Articular chondrocyte of knee joint (primary cell): ENCODE results near the gene KLHL33. TPM values are rescaled to one million over a fixed set of nuclear protein-coding genes. Genes with fewer than 3 reads are reported as not detected.

Experiments used
- small RNA-seq: library from RNA; depleted of rRNA; stranded (forward); fragments of <200 nt; gene quantifications from one replicate; pipeline ENCODE3, GENCODE V24; 2012
- total RNA-seq: library from RNA; depleted of rRNA; stranded (reverse); fragments of >200 nt; gene quantifications from 2 replicates; pipeline ENCODE4 v1.2.3, GENCODE V29; 2012

KLHL33 gene, protein sequence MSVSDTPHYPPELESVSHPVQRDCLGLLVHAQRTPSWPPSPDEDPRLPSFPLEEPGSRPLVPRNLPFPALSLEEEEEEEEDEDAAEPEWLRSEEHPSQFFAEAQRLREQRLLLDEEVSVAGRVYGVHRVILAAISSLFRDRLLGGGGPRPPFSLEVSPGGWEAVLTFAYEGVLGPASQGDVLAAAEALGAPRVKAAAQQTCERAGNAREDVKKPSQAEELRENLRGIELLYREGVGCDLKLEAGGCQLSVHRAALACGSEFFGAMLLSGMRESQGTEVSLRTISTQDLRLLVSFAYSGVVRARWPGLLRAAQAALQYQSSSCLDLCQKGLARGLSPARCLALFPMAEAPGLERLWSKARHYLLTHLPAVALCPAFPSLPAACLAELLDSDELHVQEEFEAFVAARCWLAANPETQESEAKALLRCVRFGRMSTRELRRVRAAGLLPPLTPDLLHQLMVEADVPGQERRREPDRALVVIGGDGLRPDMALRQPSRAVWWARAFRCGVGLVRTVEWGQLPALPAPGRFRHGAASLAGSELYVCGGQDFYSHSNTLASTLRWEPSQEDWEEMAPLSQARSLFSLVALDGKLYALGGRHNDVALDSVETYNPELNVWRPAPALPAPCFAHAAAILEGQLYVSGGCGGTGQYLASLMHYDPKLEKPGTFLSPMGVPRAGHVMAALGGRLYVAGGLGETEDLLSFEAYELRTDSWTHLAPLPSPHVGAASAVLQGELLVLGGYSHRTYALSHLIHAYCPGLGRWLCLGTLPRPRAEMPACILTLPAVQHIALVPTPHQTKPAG
- total RNA-seq, result 0.13 and 0.22 TPM in 2 replicates

DNA sequence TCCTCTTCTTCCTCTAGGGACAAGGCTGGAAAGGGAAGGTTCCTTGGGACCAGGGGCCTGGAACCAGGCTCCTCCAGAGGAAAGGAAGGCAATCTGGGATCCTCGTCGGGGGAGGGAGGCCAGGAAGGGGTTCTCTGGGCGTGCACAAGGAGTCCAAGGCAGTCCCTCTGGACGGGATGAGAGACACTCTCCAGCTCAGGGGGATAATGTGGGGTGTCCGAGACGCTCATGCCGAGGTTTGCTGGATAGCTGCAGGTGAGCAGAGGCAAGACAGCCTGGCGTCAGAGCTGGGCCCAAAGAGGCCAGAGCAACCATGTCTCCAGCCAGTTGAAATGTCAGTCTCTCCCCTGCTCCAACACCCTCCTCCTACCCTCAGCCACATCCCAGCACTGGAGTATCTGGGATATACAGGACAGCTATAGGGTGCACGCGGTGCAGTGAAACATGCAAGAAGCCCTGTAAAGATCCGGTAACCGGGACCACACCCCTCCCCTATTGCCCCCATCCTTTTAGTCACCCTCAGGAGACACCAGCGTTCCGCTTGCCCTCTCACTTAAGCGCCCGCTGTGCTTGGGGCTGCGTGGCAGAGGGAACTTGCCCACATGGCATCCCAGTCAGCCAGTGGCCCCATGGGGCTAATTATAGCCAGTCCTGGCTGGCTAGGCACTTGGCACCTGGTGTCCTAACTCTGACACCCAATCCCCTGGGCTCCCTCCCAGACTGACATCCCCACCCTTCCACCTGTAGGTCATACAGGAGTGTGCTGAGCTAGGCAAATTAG lies at the start of gene KLHL33:
Gene KLHL33, minus strand, starts transcription at position 585 of the 781 bp plus-strand sequence. Its CDS starts 355 bp downstream, at position 230.

DNA sequence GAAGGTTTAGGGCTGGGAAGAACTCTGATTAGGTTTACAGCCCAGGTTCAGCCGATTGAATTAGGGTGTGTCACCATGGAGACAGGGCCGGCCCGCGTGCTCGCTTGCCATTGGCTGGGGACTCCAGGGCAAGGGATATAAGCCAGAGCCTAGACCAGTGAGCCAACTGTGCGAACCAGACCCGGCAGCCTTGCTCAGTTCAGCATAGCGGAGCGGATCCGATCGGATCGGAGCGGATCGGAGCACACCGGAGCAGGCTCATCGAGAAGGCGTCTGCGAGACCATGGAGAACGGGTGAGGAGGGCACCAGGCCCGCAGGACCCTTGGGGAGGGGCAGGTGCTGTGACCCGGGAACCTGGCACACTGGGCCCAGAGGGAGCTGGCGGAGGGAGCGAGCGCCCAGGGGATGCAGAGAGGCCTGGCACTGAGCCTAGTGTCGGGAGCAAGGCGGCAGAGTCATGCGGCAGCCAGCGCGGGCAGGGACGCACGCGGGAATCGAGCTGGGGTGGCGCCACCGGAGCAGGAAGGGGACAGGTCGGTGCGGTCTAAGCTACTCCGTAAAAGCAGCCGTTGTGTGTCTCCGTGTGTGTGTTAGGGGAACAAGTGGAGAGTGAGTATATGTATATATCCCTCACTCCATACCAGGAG lies 33.4 kb upstream of the KLHL33 start, which contains the start of gene PNP:
Gene PNP, plus strand, starts transcription at position 165 of the 648 bp plus-strand sequence. Its CDS starts 119 bp downstream, at position 284.

DNA sequence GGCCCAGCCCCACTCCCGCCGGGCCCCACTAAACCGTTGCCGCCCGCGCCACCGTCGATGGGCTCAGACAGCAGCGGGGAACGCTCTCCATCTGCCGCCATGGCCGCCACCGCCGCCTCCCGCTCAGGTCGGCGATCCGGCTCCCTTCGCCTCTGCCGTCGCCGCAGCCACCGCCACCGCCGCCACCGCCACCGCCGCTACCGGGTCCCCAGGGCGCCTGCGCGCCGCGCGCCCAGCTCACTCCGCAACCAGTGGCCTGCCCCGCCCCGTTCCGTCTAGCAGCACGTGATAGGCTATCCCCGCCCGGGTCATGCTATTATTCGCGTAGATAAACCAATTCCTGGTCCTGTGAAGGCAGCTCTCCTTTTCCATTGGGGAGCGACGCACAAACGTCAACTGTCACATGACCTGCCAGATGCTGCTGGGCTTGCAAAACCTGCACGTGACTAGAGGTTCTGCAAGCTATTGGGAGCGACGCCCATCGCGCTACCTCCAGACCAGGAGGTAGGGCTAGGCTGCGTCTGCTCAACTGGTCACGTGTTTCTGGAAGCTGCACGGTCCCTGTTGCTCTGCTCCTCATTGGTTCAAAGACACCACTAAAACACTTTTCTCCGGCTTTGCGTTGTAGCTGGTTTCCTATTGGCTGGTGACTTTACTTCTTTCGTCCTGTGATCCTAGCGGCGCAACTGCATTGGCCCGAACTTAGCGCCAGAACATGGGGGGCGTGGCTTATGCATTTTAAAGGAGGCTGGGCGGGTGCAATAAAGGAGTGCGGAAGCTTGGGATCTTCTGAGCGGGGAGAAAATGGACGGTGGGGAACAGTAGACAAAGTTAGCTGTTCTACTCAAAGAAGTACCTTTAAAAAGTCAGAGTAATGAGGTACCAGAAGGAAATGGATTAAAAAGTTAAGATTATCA lies 25.5 kb upstream of the KLHL33 start, which contains the start of gene PIP4P1:
Gene PIP4P1, minus strand, starts transcription at position 210 of the 917 bp plus-strand sequence. Its CDS starts 109 bp downstream, at position 101.

DNA sequence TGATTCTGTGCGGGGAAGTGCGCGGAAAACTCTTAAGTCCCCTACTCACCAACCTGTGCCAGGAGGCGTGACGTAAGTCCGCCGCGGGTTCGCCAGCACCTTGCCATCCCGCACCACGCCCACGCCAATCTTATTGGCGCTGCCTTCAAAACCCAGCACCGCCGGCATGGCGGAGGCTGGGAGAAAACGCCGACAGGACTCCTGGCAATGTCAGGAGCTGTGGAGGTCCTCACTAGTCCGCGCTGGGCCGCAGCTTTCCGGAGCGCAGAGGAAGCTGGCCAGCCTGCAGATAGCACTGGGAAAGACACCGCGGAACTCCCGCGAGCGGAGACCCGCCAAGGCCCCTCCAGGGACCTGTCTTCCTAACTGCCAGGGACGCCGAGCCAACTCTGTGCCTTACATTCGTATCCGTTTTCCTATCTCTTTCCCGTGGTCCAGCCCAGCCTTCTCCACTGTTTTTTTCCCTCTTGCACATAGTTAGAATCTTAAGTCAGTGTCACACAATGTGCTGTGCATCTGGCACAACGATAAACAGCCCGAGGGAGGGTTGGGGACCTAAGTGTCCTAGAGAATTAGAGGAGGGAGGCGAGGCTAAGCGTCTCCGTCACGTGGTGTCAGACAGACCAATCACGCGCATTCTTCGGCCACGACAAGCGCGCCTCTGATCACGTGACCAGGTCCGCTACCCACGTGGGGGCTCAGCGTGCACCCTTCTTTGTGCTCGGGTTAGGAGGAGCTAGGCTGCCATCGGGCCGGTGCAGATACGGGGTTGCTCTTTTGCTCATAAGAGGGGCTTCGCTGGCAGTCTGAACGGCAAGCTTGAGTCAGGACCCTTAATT lies 18.8 kb upstream of the KLHL33 start, which contains the start of the genes APEX1 and OSGEP:
Gene APEX1, plus strand, starts transcription at position 711 of the 839 bp plus-strand sequence. CDS start 420 bp downstream, outside the sequence.
Gene OSGEP, minus strand, starts transcription at position 297 of the 839 bp plus-strand sequence. Its CDS starts 129 bp downstream, at position 168.

DNA sequence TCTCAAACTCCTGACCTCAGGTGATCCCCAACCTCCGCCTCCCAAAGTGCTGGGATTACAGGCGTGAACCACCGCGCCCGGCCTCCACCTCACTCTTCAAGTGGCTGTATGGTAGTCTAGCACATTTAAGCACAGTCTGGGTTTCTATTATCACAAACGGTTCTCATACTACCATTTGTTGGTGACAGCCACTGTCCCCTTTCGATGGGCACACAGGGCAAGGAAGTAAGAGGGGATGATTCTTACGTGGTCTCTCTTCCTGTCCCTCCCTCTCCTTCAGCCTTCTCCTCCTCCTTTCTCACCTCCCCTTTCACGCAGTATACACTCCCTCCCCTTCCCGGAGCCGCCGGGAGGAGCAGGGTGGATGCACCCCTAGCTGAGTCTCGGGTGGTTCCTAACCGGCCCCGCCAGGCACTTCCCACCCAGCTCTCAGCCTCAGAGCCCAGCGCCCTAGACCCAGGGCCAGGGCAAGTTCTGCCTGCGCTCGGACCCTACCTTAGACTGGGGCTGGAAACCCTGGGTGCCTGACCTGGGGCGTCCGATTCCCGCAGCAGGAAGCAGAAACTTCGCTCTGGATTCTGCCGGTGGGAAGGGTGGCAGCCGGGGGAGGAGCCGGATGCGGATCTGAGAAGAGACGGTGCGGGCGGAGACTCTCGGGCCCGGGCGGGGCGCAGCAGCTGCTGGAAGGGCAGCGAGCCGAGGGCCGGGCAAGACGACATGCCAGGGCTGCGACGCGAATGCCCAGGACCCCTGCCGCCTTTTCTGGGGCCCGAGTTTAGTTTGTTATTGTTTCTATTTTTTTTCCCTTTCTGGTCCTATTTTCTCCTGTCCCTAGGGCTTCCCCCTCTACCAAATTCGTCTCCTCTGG lies 22.9 kb downstream of the KLHL33 start, which contains the start of gene TEP1:
Gene TEP1, minus strand, starts transcription at position 626 of the 868 bp plus-strand sequence. CDS start 5,062 bp downstream, outside the sequence.

Small RNA genes lying within 50 kb of the gene (small RNA-seq; reads per million reads assigned to genes)
- gene RNA5SP382, result 5.4 reads per million, percentile 91 among the genes with 10 or more reads in this experiment

Other genes starting within 250 kb of the KLHL33 start
- gene OR11G2, start 245.3 kb downstream of the KLHL33 start, total RNA-seq, result not detected in 2 replicates
- gene OR11H6, start 212.5 kb downstream of the KLHL33 start, total RNA-seq, result not detected in 2 replicates
- gene OR11H7, start 207.2 kb downstream of the KLHL33 start, total RNA-seq, result not detected in 2 replicates
- gene OR11H4, start 196.9 kb downstream of the KLHL33 start, total RNA-seq, result not detected in 2 replicates
- 15.7 and 17.6 TPM in 2 replicates for gene TTC5, start 130.2 kb downstream of the KLHL33 start, total RNA-seq
- 40.1 and 40.6 TPM in 2 replicates for gene CCNB1IP1, start 102.9 kb downstream of the KLHL33 start, total RNA-seq
- 7.3 and 11.2 TPM in 2 replicates for gene PARP2, start 92.5 kb downstream of the KLHL33 start, total RNA-seq
- 25.0 and 27.2 TPM in 2 replicates for gene TEP1, start 22.7 kb downstream of the KLHL33 start, total RNA-seq
- gene OSGEP, start 18.6 kb upstream of the KLHL33 start, total RNA-seq, result 39.3 and 45.1 TPM in 2 replicates
- gene APEX1, start 19.1 kb upstream of the KLHL33 start, total RNA-seq, result 58.0 and 73.2 TPM in 2 replicates
- gene PIP4P1, start 25.3 kb upstream of the KLHL33 start, total RNA-seq, result 19.9 and 21.6 TPM in 2 replicates
- 30.3 and 38.5 TPM in 2 replicates for gene PNP, start 33.2 kb upstream of the KLHL33 start, total RNA-seq
- gene RNASE10, start 69.4 kb upstream of the KLHL33 start, total RNA-seq, result not detected in 2 replicates
- gene RNASE9, start 124.9 kb upstream of the KLHL33 start, total RNA-seq, result not detected in 2 replicates
- gene RNASE11, start 151.8 kb upstream of the KLHL33 start, total RNA-seq, result not detected in 2 replicates
- not detected in 2 replicates for gene RNASE12, start 155.2 kb upstream of the KLHL33 start, total RNA-seq
- not detected in 2 replicates for gene OR6S1, start 205.5 kb upstream of the KLHL33 start, total RNA-seq
- gene RNASE4, start 248.4 kb upstream of the KLHL33 start, total RNA-seq, result 49.4 and 54.9 TPM in 2 replicates